Muscle of back (tissue), 11 donors: Measurements from ENCODE around the gene RBM5. TPM values are rescaled to one million over a fixed set of nuclear protein-coding genes. Genes with fewer than 3 reads are reported as not detected.

Experiments used
- DNase-seq, 3 donors: peaks; one replicate each; pipeline versions ENCODE4 v3.0.0 to v3.0.0-alpha.2; 2013
- polyA plus RNA-seq, 10 donors: library from polyadenylated mRNA; unstranded; fragments of 120-200 nt; gene quantifications; one replicate each; pipeline ENCODE4 v1.2.1, GENCODE V29; 2013; ENCODE audit not compliant: insufficient read length in 10 of 10

RBM5 gene
- polyA plus RNA-seq, 10 donors = 113 to 245 (median 144) TPM

DNA sequence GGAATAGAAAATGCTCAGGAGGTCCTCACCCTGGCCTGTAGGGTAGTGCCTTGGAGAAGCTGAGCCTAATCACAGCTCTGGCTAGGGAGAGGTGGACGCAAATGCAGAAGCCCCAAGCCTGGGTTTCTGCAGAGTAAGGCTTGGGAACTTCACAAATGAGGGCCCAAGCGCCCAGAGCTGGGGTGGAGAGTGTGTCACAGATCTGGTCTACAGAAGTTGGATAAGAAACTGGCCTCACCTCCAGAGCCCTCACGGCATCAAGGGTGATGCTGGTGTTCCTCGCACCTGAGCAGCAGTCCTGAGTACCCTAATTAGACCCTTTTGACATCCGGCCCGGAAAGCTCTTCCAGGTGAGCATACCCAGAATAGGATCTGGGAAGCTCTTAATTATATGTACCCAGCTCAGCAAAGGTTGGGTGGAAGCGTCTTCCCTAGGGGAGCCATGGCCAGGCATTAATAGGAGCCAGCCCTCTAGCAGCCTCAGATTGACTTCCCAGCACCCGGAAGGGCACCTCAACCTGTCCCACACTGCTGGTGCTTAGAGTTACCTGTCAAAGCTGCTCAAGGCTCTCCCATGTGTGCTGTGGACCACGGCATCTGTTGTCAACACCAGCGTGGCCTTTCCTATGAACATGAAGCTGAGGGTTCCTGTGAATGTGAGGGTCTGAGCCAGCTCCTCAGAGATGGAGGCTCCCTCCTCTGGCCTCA is 31.8 kb downstream of the RBM5 start:
- DNase-seq = peak in 1 of 3 donors; percentile 32

- peak; percentile 70 to 90 (median 87) for DNase-seq
These were observed 32.6 kb downstream of the RBM5 start for GRCh38 chr3:50121072-50122032.

- DNase-seq = peak in 1 of 3 donors; percentile 33
These were observed 33.4 kb downstream of the RBM5 start for GRCh38 chr3:50122071-50122470.

DNA sequence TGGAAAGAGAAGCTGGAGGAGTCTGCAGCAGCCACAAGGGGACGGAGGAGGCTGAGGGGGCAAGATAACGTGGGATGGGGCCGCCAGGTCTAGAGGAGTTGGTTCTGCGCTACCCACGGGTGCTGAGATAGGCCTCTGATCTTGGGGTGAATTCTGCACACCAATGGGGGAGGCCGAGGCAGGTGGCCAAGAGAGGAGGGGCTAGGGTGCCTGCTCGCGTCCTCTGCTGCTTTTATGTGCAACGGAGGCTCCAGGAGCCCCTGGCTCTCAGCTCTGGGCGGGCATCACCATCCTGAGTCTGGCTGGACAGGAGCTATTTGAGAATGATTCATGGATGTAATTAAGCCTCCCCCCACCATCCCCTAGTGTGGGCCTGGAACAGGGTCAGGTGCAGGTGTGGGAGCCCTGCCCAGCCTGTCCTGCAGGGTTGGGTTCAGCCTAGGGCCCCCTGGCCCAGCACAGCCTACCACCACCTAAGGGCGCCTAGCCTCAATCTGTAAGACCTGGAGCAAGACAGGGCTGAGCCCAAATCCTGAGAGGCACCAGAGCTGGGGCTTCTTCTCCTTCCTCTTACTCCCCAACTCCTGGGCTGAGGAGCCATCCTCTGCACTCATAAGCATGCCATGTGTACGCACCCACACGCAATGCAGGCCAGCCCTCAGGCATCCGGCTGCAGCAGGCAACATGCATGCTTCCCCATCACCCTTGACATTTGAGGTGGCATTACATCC is 34.1 kb downstream of the RBM5 start:
- no peak for DNase-seq

DNA sequence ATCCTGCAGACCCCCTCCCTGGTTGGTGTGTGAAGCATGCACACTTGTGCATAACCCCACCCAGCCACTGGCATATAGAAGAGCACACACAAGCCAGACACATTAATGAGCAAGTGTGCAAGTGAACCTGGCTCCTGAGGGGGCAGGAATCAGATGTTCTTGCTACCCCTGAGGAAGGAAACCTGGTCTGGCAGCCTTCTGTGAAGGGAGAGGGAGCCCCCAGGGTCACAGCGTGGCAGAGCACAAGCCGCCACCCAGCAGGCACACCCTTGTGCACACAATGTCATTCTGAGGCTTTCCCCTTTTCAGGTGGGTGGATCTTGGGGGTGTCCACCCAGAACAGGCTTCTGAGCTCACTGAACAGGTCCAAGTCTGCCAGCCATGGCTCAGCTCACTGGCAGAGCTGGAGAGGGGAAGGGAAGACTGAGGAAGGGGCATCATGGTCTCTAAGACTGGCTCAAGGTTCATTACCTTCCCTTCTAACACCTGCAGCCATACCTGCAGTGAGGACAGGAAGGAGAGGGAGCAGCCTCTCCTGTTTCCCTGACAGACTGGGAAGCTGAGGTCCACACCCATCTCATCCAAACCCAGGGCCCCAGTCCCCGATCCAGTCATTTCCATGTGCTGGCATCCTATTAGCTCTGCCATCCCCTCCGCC is 34.8 kb downstream of the RBM5 start:
- DNase-seq = no peak

DNA sequence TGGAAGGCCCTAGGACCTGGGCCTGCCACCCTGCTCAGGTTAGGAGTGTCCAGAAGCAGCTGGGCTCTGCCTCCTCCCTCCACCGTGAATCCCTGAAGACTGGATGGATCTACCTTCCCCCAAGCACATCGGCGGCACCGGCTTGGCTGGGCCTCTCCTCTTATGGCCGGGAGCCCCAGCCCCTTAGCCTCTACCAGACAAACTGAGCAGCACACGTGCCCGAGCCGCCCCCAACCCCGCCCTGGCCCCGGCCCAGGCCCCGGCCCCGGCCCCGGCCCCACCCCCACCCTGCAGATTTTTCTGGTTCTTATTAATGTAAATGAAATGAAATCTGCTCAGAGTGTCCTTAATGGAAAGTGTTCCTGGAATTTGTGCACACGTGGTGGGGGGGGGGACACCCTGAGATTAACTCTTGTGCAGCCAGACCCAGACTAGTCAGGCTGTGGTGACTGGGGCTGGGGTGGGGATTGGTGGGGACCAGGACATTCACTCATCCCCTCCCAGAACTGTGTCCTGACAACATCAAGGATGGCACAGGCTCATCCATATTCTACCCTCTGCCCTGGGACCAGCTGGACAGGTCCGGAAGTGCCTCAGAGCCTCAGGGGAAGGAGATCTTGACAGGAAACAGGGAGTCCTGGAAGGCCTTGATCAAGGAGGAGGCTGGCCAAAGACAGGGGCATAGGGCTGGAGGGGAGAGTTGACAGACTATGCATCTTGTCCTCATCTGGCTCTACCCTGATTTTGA is 35.5 kb downstream of the RBM5 start:
- DNase-seq = peak in 1 of 3 donors; percentile 61

DNA sequence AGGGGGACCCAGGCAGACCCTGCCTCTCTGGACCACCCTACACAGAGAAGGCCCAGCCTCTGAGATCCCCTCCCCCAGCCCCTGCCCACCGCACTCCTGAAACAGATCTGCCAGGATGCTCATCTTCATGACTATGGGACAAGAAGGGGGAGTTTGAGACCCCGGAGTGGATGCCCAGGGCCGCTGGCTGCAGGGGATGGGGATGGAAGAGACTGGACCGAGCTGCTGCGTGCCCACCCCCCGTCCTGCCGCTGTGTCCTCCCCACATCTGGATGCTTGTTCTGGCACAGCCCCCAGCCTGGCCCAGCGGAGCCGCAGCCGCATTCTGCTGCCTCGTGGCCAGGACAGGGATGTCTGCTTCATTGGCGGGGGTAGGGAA is 36.1 kb downstream of the RBM5 start:
- DNase-seq = peak in 2 of 3 donors; percentile 38 to 75

GRCh38 chr3:50125541-50126286 is 37.0 kb downstream of the RBM5 start:
- DNase-seq = no peak

- DNase-seq = peak in 1 of 3 donors; percentile 45
These were observed 37.8 kb downstream of the RBM5 start for GRCh38 chr3:50126287-50127211.

DNA sequence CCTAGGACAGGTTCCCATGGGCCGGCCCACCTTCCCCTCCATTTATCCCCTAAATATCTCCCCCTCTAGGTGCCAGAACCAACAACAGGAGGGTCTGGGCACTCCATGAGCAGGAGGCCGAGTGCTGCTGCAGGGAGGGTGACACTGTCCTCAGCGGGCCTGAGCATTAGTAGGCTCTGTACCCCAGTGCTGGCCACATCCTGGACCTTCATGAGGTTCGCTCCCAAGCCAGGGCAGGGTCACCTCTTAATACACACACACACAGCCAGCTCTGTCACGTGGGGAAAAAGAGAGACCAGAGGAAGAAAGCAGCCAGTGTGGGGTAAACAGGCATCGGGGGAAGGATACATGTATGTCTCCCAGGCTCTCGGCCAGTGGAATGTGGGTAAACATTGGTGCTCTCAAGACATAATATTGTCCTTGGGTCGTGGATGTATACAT is 38.6 kb downstream of the RBM5 start:
- DNase-seq = no peak

- no peak for DNase-seq
These were observed 39.3 kb downstream of the RBM5 start for GRCh38 chr3:50128001-50128400.

GRCh38 chr3:50130436-50130835 is 41.7 kb downstream of the RBM5 start:
- no peak for DNase-seq

GRCh38 chr3:50132421-50133282 is 43.9 kb downstream of the RBM5 start:
- DNase-seq = no peak

DNA sequence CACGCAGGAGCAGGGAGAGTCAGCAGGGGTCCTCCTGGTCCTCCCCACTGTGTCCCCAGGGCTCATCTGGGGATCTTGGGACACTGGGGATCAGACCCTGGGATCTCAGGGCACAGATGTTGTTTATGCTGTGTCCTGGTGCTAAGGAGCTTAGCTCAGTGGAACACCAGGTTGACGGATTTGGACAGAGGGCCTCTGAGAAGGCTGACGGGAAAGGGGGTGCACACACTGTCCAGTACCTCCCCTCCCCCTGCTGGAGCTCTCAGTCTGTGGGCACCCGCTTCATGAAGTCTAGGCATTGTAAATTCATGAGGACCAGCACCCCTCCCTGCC is 44.5 kb downstream of the RBM5 start:
- DNase-seq = no peak

DNA sequence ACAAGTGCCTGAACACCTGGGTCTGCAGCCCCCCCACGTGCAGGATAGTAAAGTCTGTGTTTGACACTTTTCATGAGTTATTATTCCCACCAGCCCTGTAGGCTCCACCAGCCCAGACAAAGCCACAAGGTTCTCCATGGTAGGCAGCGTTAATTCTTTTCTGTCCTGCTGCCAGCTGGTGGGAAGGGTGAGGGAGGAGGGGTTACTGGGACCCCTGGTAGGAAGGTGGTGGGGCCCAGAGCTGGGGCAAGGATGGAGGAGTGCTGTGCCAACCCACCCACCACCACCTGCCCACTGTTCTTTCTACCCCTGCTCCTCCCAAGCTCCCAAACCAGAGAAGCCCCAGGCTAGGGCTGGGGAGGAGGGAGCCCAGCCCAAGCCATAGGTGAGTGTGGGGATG is 45.6 kb downstream of the RBM5 start:
- no peak for DNase-seq

DNA sequence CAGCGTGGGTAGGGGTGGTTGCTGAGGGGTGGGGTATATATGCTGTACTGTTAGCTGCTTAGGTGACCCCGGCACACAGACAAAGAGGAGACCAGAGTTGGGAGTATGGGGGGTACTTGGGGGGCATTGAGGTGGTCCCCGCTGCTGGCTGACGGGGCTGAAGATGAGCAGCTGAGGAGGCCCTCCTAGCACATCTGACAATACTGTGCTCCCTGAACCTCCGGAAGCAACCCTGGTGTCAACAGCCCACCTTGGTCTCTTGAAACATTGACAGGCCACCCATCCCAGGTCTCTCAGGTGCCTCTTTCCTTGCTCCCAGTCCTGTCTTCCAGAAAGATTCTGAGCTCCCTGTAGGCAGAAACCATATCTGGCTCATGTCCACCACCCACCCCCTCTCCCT is 47.2 kb downstream of the RBM5 start:
- DNase-seq = no peak

GRCh38 chr3:50136714-50137405 is 48.1 kb downstream of the RBM5 start:
- DNase-seq = no peak
